ENCODE data around the gene TSTD2. TPM values are rescaled to one million over a fixed set of nuclear protein-coding genes. Genes with fewer than 3 reads are reported as not detected.

TSTD2 gene
- total RNA-seq, 4 donors from 2014 or later, result 9.6 to 17.2 (median 12.7) TPM

DNA sequence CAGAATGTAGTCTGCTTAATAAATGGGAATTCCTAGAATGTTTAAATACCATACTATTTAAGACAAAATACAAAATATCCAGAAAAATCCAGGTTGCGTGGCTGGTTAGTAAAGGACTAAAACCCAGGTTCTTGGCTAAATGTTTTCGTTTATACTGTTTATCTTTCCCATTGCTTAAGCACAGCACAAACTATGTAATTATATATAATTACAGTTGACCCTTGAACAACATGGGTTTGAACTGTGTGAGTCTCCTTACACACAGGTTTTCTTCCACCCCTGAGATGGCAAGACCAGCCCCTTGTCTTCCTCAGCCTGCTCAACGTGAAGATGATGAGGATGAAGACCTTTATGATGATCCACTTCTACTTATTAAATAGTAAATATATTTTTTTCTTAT is 39.2 kb upstream of the TSTD2 start:
- WGBS, result 94% methylated on average over 3 of the region's 3 CpGs
- Histone ChIP-seq H3K4me1 (no peaks in the 10 kb centered on the region), H3K27ac (no peak overlapping the region), H3K4me3 (no peak overlapping the region), H3K27me3 (no peaks in the 10 kb centered on the region), H3K9me3 (no peaks in the 10 kb centered on the region), H3K36me3 (peaks cover 94% of the 10 kb centered on the region)
- no peak for DNase-seq (ENCODE audit: low spot score in 2 of 2)
- TF ChIP-seq, protein P1, sequence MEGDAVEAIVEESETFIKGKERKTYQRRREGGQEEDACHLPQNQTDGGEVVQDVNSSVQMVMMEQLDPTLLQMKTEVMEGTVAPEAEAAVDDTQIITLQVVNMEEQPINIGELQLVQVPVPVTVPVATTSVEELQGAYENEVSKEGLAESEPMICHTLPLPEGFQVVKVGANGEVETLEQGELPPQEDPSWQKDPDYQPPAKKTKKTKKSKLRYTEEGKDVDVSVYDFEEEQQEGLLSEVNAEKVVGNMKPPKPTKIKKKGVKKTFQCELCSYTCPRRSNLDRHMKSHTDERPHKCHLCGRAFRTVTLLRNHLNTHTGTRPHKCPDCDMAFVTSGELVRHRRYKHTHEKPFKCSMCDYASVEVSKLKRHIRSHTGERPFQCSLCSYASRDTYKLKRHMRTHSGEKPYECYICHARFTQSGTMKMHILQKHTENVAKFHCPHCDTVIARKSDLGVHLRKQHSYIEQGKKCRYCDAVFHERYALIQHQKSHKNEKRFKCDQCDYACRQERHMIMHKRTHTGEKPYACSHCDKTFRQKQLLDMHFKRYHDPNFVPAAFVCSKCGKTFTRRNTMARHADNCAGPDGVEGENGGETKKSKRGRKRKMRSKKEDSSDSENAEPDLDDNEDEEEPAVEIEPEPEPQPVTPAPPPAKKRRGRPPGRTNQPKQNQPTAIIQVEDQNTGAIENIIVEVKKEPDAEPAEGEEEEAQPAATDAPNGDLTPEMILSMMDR (IDR thresholded peaks at IDR 0.05), result no peak
- no peak for TF ChIP-seq POLR2A (IDR thresholded peaks at IDR 0.05)
- no peak for TF ChIP-seq POLR2AphosphoS5 (IDR thresholded peaks at IDR 0.05)
- TF ChIP-seq EP300 (IDR thresholded peaks at IDR 0.05), result no peak

DNA sequence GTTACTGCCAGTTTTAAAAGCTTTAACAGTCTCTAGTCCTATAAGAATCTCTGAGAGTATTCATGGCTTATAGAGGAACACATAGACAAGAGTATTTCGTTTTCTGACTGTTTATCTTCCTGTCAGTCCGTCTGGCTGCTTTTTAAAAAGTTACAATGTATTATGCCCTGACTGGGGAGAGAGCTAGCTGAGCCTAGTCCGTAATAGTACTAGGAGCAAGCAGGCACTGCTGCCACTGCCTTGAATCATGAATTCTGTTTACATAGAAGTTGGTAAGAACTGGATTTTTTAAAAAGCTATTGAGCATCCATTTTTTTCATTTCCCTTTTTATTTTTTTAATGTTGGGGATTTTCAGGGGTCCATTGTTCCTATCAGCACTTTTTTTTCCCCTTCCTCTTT is 37.4 kb upstream of the TSTD2 start:
- Histone ChIP-seq H3K27ac (no peak overlapping the region), H3K9me3 (no peaks in the 10 kb centered on the region), H3K27me3 (no peaks in the 10 kb centered on the region), H3K4me3 (no peak overlapping the region), H3K4me1 (no peaks in the 10 kb centered on the region), H3K36me3 (peaks cover 99% of the 10 kb centered on the region)
- DNase-seq (ENCODE audit: low spot score in 2 of 2), result no peak
- no peak for TF ChIP-seq POLR2AphosphoS5 (IDR thresholded peaks at IDR 0.05)
- no peak for TF ChIP-seq POLR2A (IDR thresholded peaks at IDR 0.05)
- TF ChIP-seq, protein P1 (IDR thresholded peaks at IDR 0.05), result no peak
- no peak for TF ChIP-seq EP300 (IDR thresholded peaks at IDR 0.05)
- 55% methylated on average over 3 of the region's 3 CpGs for WGBS

DNA sequence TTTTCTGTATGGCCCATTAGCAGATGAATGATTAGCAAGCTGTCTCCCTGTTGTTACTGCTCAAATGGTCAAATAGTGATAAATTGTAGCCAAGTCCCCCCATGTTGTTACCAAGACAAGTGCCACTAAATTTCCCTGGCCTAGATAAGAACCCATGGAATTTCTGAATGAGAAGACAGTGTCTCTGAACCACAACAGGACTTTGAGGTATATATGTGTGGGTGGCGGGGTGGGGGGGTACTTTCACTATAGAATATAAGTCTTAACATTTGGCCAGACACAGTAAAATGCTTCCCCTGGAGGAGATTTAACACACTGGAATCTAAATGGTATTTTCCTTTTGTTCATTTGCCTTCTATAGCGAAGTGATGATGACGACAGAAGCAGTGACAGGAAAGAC is 35.3 kb upstream of the TSTD2 start:
- no peaks in the 10 kb centered on the region for H3K9me3 ChIP-seq
- TF ChIP-seq EP300 (IDR thresholded peaks at IDR 0.05) (no peak), POLR2AphosphoS5 (IDR thresholded peaks at IDR 0.05) (no peak), POLR2A (IDR thresholded peaks at IDR 0.05) (no peak)
- TF ChIP-seq, protein P1 (IDR thresholded peaks at IDR 0.05), result no peak
- 63% methylated on average over 3 of the region's 3 CpGs for WGBS
- no peak overlapping the region for H3K4me3 ChIP-seq
- no peak overlapping the region for H3K27ac ChIP-seq
- DNase-seq (ENCODE audit: low spot score in 2 of 2), result no peak
- H3K27me3 ChIP-seq, result no peaks in the 10 kb centered on the region
- no peaks in the 10 kb centered on the region for H3K4me1 ChIP-seq
- H3K36me3 ChIP-seq, result peaks cover 99% of the 10 kb centered on the region

DNA sequence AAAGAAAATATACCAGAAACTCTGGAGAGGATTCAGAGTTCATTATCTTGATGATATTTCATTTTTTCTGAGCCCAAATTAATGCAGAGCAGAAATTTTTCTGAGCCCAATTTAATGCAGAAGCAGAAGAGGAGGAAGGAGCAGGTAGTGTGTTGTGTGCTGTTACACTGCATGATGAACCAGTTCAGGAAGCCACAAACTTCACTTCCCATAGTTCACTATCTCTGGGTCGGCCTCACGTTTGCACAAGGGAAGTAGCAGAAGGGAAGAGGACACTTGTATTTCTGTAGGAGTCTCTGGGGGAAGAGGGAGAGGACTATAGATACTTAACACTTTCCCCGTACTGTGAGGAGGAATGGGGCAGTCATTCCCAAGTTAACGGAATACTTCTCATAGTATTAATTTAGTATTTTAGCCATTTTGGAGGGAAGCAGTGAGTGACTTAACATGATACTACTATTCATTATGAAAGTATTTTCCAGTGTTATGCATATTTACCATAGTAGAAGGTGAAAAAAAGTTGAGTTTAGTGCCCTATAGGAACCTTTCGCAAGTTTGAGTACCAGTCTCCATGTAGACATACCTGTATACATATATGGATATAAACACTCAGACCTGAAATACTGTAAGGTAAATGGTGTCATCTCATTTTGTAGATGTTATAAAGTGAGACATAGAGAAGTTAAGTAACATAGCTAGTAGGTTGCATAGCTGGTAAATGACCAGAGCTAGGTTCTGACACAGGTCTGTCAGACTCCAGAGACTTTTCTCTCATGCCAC is 33.9 kb upstream of the TSTD2 start:
- no peaks in the 10 kb centered on the region for H3K27me3 ChIP-seq
- no peak overlapping the region for H3K4me3 ChIP-seq
- H3K36me3 ChIP-seq, result peaks cover 99% of the 10 kb centered on the region
- DNase-seq (ENCODE audit: low spot score in 2 of 2), result no peak
- 81% methylated on average over 5 of the region's 5 CpGs for WGBS
- H3K27ac ChIP-seq, result no peak overlapping the region
- H3K4me1 ChIP-seq, result no peaks in the 10 kb centered on the region
- no peaks in the 10 kb centered on the region for H3K9me3 ChIP-seq
- TF ChIP-seq EP300 (IDR thresholded peaks at IDR 0.05), result no peak
- TF ChIP-seq POLR2AphosphoS5 (IDR thresholded peaks at IDR 0.05), result no peak
- TF ChIP-seq, protein P1 (IDR thresholded peaks at IDR 0.05), result no peak
- TF ChIP-seq POLR2A (IDR thresholded peaks at IDR 0.05), result no peak

DNA sequence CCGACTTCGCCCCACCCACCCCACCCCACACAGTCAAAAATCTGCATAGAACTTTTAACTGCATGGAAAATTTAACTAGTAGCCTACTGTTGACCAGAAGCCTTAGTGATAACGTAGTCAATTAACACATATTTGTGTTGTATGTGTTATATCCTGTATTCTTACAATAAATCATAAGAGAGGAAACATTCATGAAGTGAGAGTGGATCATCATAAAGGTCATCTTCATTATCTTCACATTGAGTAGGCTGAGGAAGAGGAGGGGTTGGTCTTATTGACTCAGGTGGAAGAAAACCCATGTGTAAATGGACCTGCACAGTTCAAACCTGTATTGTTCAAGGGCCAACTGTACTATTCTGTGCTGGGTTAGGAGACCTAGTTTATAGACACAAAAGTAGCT is 32.6 kb upstream of the TSTD2 start:
- H3K4me1 ChIP-seq, result no peaks in the 10 kb centered on the region
- H3K4me3 ChIP-seq, result no peak overlapping the region
- no peaks in the 10 kb centered on the region for H3K9me3 ChIP-seq
- H3K36me3 ChIP-seq, result peaks cover 96% of the 10 kb centered on the region
- no peaks in the 10 kb centered on the region for H3K27me3 ChIP-seq
- DNase-seq (ENCODE audit: low spot score in 2 of 2), result no peak
- no peak overlapping the region for H3K27ac ChIP-seq
- WGBS, result 95% methylated on average over 3 of the region's 3 CpGs
- TF ChIP-seq POLR2AphosphoS5 (IDR thresholded peaks at IDR 0.05) (no peak), EP300 (IDR thresholded peaks at IDR 0.05) (no peak), POLR2A (IDR thresholded peaks at IDR 0.05) (no peak)
- TF ChIP-seq, protein P1 (IDR thresholded peaks at IDR 0.05), result no peak
